Choroid plexus epithelial cell (primary cell): ENCODE data around the gene IGIP.

ENCODE experiments used
- DNase-seq: peaks from one replicate; pipeline ENCODE4 v3.0.0-alpha.2; 2010; ENCODE audit warnings: low read depth
- H3K4me3 ChIP-seq: 2 replicates; pipeline ENCODE4 v1.5.1; 2011; ENCODE audit warnings: low read depth, mild to moderate bottlenecking, control low read depth, low read length, moderate library complexity
- CTCF ChIP-seq: conservative IDR thresholded peaks from 2 replicates; pipeline ENCODE4 v1.5.1; 2011; ENCODE audit warnings: low read depth, mild to moderate bottlenecking, control low read depth, inconsistent platforms, low read length, moderate library complexity

Gene IGIP

DNA sequence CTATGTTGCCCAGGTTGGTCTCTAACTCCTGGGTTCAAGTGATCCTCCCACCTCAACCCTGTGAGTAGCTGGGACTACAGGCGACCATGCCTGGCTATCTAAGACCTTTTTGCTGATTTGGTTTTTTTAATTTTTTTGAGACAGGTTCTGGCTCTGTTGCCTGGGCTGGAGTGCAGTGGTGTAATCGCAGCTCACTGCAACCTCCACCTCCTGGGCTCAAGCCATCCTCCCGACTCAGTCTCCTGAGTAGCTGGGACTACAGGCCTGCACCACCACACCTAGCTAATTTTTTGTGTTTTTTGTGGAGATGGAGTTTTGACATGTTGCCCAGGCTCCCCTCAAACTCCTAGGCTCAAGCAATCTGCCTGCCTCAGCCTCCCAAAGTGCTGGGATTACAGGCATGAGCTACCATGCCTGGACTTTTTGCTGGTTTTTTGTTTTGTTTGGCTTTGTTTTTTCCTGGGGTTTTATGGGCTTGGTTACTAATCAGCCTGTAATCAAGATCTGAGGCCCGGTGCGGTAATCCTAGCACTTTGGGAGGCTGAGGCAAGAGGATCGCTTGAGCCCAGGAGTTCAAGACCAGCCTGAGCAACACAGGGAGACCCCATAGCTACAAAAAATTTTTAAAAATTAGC lies 52.9 kb downstream of the IGIP start:
- DNase-seq = no peak
- H3K4me3 ChIP-seq = no peak overlapping the region
- TF ChIP-seq CTCF = no peak
